Neural progenitor cell (in vitro differentiated cells): ENCODE results near the gene CALHM3. TPM values are rescaled to one million over a fixed set of nuclear protein-coding genes. Genes with fewer than 3 reads are reported as not detected.

Source experiments
- DNase-seq: peaks from one replicate; pipeline ENCODE4 v3.0.0-alpha.2; 2016; ENCODE audit warnings: low spot score
- H2AFZ ChIP-seq: fragments of 200-600 bp; sonication (generic); replicated peaks from 2 replicates; pipeline ENCODE4 v1.6.1; 2016; ENCODE audit warnings: antibody characterized with exemption
- H3F3A ChIP-seq: fragments of 200-600 bp; sonication (generic); 2 replicates; pipeline ENCODE4 v1.6.1; 2016; ENCODE audit warnings: antibody characterized with exemption, low read depth
- H3K27ac ChIP-seq: fragments of 200-600 bp; sonication (generic); 2 replicates; pipeline ENCODE4 v1.5.1; 2016; ENCODE audit warnings: mild to moderate bottlenecking
- H3K27me3 ChIP-seq: fragments of 200-600 bp; sonication (generic); 2 replicates; pipeline ENCODE4 v1.6.1; 2016; ENCODE audit warnings: mild to moderate bottlenecking, moderate library complexity
- H3K36me3 ChIP-seq: fragments of 200-600 bp; sonication (generic); 2 replicates; pipeline ENCODE4 v1.5.1; 2016
- H3K4me1 ChIP-seq: fragments of 200-600 bp; sonication (generic); 2 replicates; pipeline ENCODE4 v1.6.1; 2016; ENCODE audit warnings: mixed run types
- H3K4me2 ChIP-seq: fragments of 200-600 bp; sonication (generic); 2 replicates; pipeline ENCODE4 v1.6.1; 2016
- H3K4me3 ChIP-seq: fragments of 200-600 bp; sonication (generic); 2 replicates; pipeline ENCODE4 v1.5.1; 2016
- H3K79me2 ChIP-seq: fragments of 200-600 bp; sonication (generic); 2 replicates; pipeline ENCODE4 v1.6.1; 2016; ENCODE audit warnings: low read depth
- H3K9ac ChIP-seq: fragments of 200-600 bp; sonication (generic); 2 replicates; pipeline ENCODE4 v1.6.1; 2016
- H3K9me3 ChIP-seq: fragments of 200-600 bp; sonication (generic); 2 replicates; pipeline ENCODE4 v1.5.1; 2016; ENCODE audit warnings: low read depth
- H4K20me1 ChIP-seq: fragments of 200-600 bp; sonication (generic); 2 replicates; pipeline ENCODE4 v1.6.1; 2016; ENCODE audit warnings: low read depth
- H3K27ac Mint-ChIP-seq: 3 replicates; pipeline ENCODE4 v1.8.0; 2021; ENCODE audit warnings: mixed read lengths
- H3K27me3 Mint-ChIP-seq: 2 replicates; pipeline ENCODE4 v1.8.0; 2022; ENCODE audit warnings: low read depth, mild to moderate bottlenecking, inconsistent platforms, moderate library complexity, mixed read lengths; ENCODE audit not compliant: insufficient read depth
- H3K36me3 Mint-ChIP-seq: 3 replicates; pipeline ENCODE4 v1.8.0; 2021; ENCODE audit warnings: mixed read lengths
- H3K4me1 Mint-ChIP-seq: 3 replicates; pipeline ENCODE4 v1.8.0; 2021; ENCODE audit warnings: mixed read lengths
- H3K4me3 Mint-ChIP-seq: 3 replicates; pipeline ENCODE4 v1.8.0; 2021; ENCODE audit warnings: mild to moderate bottlenecking, moderate library complexity, mixed read lengths
- H3K9me3 Mint-ChIP-seq: 3 replicates; pipeline ENCODE4 v1.8.0; 2020; ENCODE audit warnings: mixed read lengths
- CTCF ChIP-seq: fragments of 200-600 bp; sonication (generic); IDR thresholded peaks from 2 replicates; pipeline ENCODE4 v1.5.1; 2017; ENCODE audit warnings: antibody characterized with exemption, mild to moderate bottlenecking
- EZH2 ChIP-seq: fragments of 200-600 bp; sonication (generic); IDR thresholded peaks from 2 replicates; pipeline ENCODE4 v1.6.1; 2017; ENCODE audit warnings: antibody characterized with exemption, mild to moderate bottlenecking, moderate library complexity
- EZH2phosphoT487 ChIP-seq: fragments of 200-600 bp; sonication (generic); IDR thresholded peaks from 2 replicates; pipeline ENCODE4 v1.6.1; 2017; ENCODE audit warnings: antibody characterized with exemption
- total RNA-seq: library from RNA; depleted of rRNA; stranded (reverse); fragments of >200 nt; gene quantifications from 2 replicates; pipeline ENCODE4 v1.2.3, GENCODE V29; 2015; ENCODE audit warnings: low replicate concordance

The CALHM3 gene
- total RNA-seq, 1 donor from 2014 or later = not detected

GRCh38 chr10:103495321-103495720 is 16.3 kb upstream of the CALHM3 start:
- H3K27me3 Mint-ChIP-seq = peaks cover 27% of the 10 kb centered on the region
- no peaks in the 10 kb centered on the region for H3K36me3 Mint-ChIP-seq
- H3K4me1 Mint-ChIP-seq = peaks cover 32% of the 10 kb centered on the region
- no peak overlapping the region for H3K9ac ChIP-seq
- peaks cover 67% of the 10 kb centered on the region for H3K27me3 ChIP-seq
- TF ChIP-seq EZH2phosphoT487 (no peak), CTCF (no peak), EZH2 (no peak)
- H3K4me1 ChIP-seq = peaks cover 12% of the 10 kb centered on the region
- no peak overlapping the region for H3K27ac ChIP-seq
- H3K9me3 ChIP-seq = no peaks in the 10 kb centered on the region
- H3F3A ChIP-seq = peaks cover 15% of the 10 kb centered on the region
- no peaks in the 10 kb centered on the region for H3K36me3 ChIP-seq
- H3K4me3 Mint-ChIP-seq = peak overlapping the region; percentile 90
- H2AFZ ChIP-seq = no peak overlapping the region
- no peaks in the 10 kb centered on the region for H3K9me3 Mint-ChIP-seq
- H4K20me1 ChIP-seq = no peaks in the 10 kb centered on the region
- H3K4me2 ChIP-seq = no peak overlapping the region
- DNase-seq = no peak
- H3K27ac Mint-ChIP-seq = no peak overlapping the region
- no peaks in the 10 kb centered on the region for H3K79me2 ChIP-seq
- H3K4me3 ChIP-seq = no peak overlapping the region

- no peak overlapping the region for H3K9ac ChIP-seq
- peak; percentile 57 for DNase-seq
These were observed 15.2 kb upstream of the CALHM3 start for GRCh38 chr10:103493916-103494877.

DNA sequence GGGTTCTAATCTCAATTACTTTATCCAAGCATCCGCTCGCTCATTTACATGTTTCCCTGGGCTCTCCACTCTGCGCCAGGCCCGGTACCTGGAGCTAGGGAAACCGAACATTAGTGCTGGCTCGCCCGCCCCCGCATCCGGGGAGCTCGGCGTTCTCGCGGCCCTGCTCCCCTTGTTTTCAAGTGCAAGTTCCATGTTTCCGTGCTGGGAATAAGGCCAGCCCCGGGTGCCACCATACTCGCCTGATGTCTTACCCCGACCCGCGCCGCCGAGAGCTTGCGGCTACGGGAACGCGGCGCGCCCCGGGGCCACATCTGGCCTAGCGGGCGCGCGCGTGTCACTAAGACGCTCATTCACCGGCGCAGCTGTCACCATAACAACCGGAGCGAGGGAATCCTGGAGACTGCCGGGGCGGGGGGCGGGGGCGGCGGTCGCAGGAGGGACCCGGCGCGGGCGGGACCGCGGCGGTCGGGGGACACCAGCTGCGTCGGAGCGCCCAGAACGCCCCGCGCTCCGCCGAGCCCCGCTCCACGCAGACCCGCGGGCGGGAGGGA is 14.4 kb upstream of the CALHM3 start, which contains the start of gene NEURL1:
Gene NEURL1, plus strand, starts transcription at position 344 of the 554 bp plus-strand sequence. CDS start 683 bp downstream, outside the sequence.
- no peaks in the 10 kb centered on the region for H3K36me3 Mint-ChIP-seq
- H3K4me1 ChIP-seq = peaks cover 6% of the 10 kb centered on the region
- H2AFZ ChIP-seq = peak within 1 kb of the TSS; percentile 93
- no peaks in the 10 kb centered on the region for H3K9me3 ChIP-seq
- TF ChIP-seq CTCF (no peak), EZH2 (no peak), EZH2phosphoT487 (peak; percentile 14)
- H3K79me2 ChIP-seq = no peaks in the 10 kb centered on the region
- H3K4me3 ChIP-seq = peak within 1 kb of the TSS; percentile 94
- peak within 1 kb of the TSS; percentile 100 for H3K4me2 ChIP-seq
- H3K9ac ChIP-seq = no peak within 1 kb of the TSS
- peaks cover 67% of the 10 kb centered on the region for H3K27me3 ChIP-seq
- H3K27ac ChIP-seq = no peak within 1 kb of the TSS
- no peaks in the 10 kb centered on the region for H4K20me1 ChIP-seq
- peak; percentile 94 for DNase-seq
- H3K27me3 Mint-ChIP-seq = peaks cover 27% of the 10 kb centered on the region
- peaks cover 15% of the 10 kb centered on the region for H3F3A ChIP-seq
- H3K9me3 Mint-ChIP-seq = no peaks in the 10 kb centered on the region
- no peaks in the 10 kb centered on the region for H3K36me3 ChIP-seq
- peaks cover 23% of the 10 kb centered on the region for H3K4me1 Mint-ChIP-seq
- H3K27ac Mint-ChIP-seq = peak within 1 kb of the TSS; percentile 60
- H3K4me3 Mint-ChIP-seq = peak within 1 kb of the TSS; percentile 90

More at GRCh38 chr10:103493916-103494877, 15.2 kb upstream of the CALHM3 start:
- no peaks in the 10 kb centered on the region for H3K36me3 ChIP-seq
- H4K20me1 ChIP-seq = no peaks in the 10 kb centered on the region
- H3K9me3 ChIP-seq = no peaks in the 10 kb centered on the region
- Mint-ChIP-seq H3K9me3 (no peaks in the 10 kb centered on the region), H3K4me3 (peak overlapping the region; percentile 90), H3K4me1 (peaks cover 23% of the 10 kb centered on the region), H3K27me3 (peaks cover 27% of the 10 kb centered on the region), H3K36me3 (no peaks in the 10 kb centered on the region), H3K27ac (peak overlapping the region; percentile 60)
- H3K27me3 ChIP-seq = peaks cover 67% of the 10 kb centered on the region
- no peaks in the 10 kb centered on the region for H3K79me2 ChIP-seq
- H3K27ac ChIP-seq = no peak overlapping the region
- H3K4me1 ChIP-seq = peaks cover 6% of the 10 kb centered on the region
- peak overlapping the region; percentile 100 for H3K4me2 ChIP-seq
- peaks cover 15% of the 10 kb centered on the region for H3F3A ChIP-seq
- H3K4me3 ChIP-seq = peak overlapping the region; percentile 94
- TF ChIP-seq CTCF (no peak), EZH2phosphoT487 (peak; percentile 54), EZH2 (peak; percentile 75)
- peak overlapping the region; percentile 93 for H2AFZ ChIP-seq
